Right lung (tissue), 10 donors: Measurements from ENCODE around the gene POMGNT1. TPM values are rescaled to one million over a fixed set of nuclear protein-coding genes. Genes with fewer than 3 reads are reported as not detected.
A peak's percentile ranks its signal among the peaks of the same experiment; 100 is the strongest.
"Not testable (repeated sequence)": the region's sequence is repeated elsewhere in the genome, so short reads cannot be mapped to it uniquely, and the experiment has no call there.

ENCODE experiments used
- DNase-seq, 2 donors: peaks; one replicate each; pipeline ENCODE4 v3.0.0-alpha.2; 2013
- long read RNA-seq, 8 donors: transcript quantifications; one replicate each; lab custom pipeline, GENCODE V29; 2026
- polyA plus RNA-seq, 5 donors: library from polyadenylated mRNA; unstranded; fragments of 120-200 nt; gene quantifications; one replicate each; pipeline versions ENCODE4 v1.2.1 to v1.2.3, GENCODE V29; 2013; ENCODE audit warnings: inconsistent platforms in 1 of 5, low replicate concordance in 1 of 5; ENCODE audit not compliant: insufficient read length in 5 of 5, insufficient read depth in 1 of 5

POMGNT1 gene
- polyA plus RNA-seq, result 10 to 100 TPM; 57.1 to 80.9 (median 74.9) TPM
- long read RNA-seq, donor 1, transcript POMGNT1-201 (22 exons, 2,728 nt), result major isoform, 12 of 18 reads
- long read RNA-seq, donor 1, partial matches to known transcripts, result 6 of 18 reads
- long read RNA-seq, donor 1, other reads (novel, unspliced or antisense), result 0 of 18 reads
- long read RNA-seq, donor 2, transcript POMGNT1-201 (22 exons, 2,728 nt), result major isoform, 10 of 10 reads
- long read RNA-seq, donor 2, partial matches to known transcripts, result 0 of 10 reads
- long read RNA-seq, donor 2, other reads (novel, unspliced or antisense), result 0 of 10 reads
- long read RNA-seq, donor 3, transcript POMGNT1-201 (22 exons, 2,728 nt), result major isoform, 5 of 5 reads
- long read RNA-seq, donor 3, partial matches to known transcripts, result 0 of 5 reads
- long read RNA-seq, donor 3, other reads (novel, unspliced or antisense), result 0 of 5 reads
- long read RNA-seq, donor 4, transcript POMGNT1-201 (22 exons, 2,728 nt), result major isoform, 5 of 6 reads
- long read RNA-seq, donor 4, partial matches to known transcripts, result 0 of 6 reads
- long read RNA-seq, donor 4, other reads (novel, unspliced or antisense), result 0 of 6 reads
- long read RNA-seq, donor 5, transcript POMGNT1-201 (22 exons, 2,728 nt), result major isoform, 12 of 13 reads
- long read RNA-seq, donor 5, partial matches to known transcripts, result 0 of 13 reads
- long read RNA-seq, donor 5, other reads (novel, unspliced or antisense), result 0 of 13 reads
- long read RNA-seq, donor 6, transcript POMGNT1-201 (22 exons, 2,728 nt), result major isoform, 8 of 8 reads
- long read RNA-seq, donor 6, partial matches to known transcripts, result 0 of 8 reads
- long read RNA-seq, donor 6, other reads (novel, unspliced or antisense), result 0 of 8 reads
- long read RNA-seq, donor 7, transcript POMGNT1-201 (22 exons, 2,728 nt), result major isoform, 19 of 32 reads
- long read RNA-seq, donor 7, partial matches to known transcripts, result 12 of 32 reads
- long read RNA-seq, donor 7, other reads (novel, unspliced or antisense), result 0 of 32 reads
- long read RNA-seq, donor 8, transcript POMGNT1-201 (22 exons, 2,728 nt), result major isoform, 5 of 5 reads
- long read RNA-seq, donor 8, partial matches to known transcripts, result 0 of 5 reads
- long read RNA-seq, donor 8, other reads (novel, unspliced or antisense), result 0 of 5 reads

- peak in 1 of 2 donors; percentile 45 for DNase-seq
Measured at GRCh38 chr1:46197964-46198811, at the start of gene POMGNT1. POMGNT1 (minus strand) TSS chr1:46198434; CDS start chr1:46197821, 613 bp downstream.

DNA sequence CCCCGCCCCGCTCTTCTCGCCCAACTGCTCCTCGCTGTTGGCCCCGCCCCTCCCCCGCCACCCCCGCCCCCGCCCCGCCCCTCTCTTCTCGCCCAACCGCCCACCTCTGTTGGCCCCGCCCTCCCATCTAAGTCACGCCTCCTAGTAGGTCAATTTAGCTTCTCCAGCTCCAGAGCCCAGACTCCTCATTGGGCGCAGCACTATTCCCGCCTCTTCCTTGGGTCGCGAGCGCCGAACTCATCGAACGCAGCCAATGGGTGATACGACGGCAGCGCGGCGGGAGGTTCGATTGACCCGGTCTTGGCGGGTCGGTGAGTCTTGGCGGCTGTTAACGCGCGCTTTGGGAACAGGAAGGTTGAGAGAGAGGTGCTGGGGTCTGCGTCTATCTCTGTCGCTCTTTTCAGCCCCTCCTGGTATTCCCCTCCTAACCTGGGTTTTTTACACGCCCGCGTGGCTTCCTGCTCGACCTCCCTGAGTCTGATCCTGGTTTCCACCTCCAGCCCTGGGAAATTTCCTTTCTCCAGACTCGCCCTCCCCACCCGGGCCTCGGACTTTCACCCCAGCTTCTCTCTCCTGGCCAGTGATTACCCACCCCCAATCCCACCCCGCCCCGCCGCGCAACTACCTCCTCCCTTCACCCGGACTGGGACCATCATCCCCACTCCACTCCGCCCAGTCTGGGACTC is 49.3 kb upstream of the POMGNT1 start, which contains the start of gene RAD54L:
Gene RAD54L, plus strand, starts transcription at position 328 of the 686 bp plus-strand sequence. CDS start 643 bp downstream, outside the sequence.
- DNase-seq, result peak; percentile 94 to 95

DNA sequence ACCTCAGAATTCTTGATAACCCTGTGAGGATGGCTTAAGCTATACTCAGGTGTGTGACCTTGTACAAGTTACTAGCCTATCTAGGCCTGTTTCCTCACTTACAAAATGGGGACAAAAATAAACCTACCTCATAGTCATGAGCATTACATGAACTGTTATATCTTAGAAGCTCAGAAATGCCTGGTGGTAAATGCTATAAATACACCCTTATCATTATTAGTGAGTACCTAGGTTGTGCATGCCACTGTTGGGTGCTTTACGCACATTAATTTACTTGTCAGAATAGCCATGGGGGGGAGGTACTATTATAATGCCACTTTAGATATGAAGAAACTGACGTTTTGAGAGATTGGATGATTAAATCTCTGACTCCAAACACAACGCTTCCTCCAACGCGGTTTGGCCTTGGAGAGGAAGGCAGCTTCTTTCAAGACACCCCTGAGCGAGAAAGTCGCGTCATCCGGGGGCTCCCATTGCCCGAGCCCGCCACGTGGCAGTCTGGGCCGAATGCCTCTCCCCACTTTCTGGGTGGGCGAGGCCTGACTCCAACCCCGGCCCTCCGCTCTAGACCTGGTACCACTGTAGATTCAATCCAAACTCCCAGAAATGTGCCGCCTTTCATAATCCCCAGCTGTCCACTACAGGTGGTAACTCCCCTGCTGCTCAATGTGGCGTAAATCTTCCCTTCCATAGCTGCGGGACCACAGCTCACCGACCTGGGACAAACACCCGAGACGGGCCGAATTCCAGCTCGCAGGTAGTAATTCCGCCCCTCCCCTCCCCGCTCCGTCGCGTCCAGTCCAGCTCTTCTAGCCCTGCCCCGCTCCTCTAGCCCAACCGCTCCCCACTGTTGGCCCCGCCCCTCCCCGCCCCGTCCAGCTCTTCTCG is 48.6 kb upstream of the POMGNT1 start:
- DNase-seq, result no peak

- DNase-seq, result not testable (repeated sequence)
Measured at GRCh38 chr1:46246136-46246535, 47.9 kb upstream of the POMGNT1 start.

- DNase-seq, result no peak
Measured at GRCh38 chr1:46244656-46245371, 46.6 kb upstream of the POMGNT1 start.

- not testable (repeated sequence) for DNase-seq
Measured at GRCh38 chr1:46243831-46244230, 45.6 kb upstream of the POMGNT1 start.

DNA sequence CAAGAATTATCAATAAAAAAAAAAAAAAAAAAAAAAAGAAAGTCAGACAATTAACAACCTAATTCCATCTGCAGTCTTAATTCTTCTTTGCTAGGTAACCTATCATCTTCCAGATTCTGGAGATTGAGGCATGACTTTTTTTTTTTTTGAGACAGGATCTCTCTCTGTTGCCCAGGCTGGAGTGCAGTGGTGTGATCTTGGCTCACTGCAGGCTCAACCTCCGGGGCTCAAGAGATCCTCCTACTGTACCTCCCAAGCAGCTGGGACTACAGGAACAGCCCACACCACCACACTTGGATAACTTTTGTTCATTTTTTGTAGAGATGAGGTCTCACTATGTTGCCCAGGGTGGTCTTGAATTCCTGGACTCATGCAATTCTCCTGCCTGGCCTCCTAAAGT is 44.7 kb upstream of the POMGNT1 start:
- no peak for DNase-seq

GRCh38 chr1:46241733-46242132 is 43.5 kb upstream of the POMGNT1 start:
- DNase-seq, result not testable (repeated sequence)

- DNase-seq, result not testable (repeated sequence)
Measured at GRCh38 chr1:46238865-46239264, 40.6 kb upstream of the POMGNT1 start.

DNA sequence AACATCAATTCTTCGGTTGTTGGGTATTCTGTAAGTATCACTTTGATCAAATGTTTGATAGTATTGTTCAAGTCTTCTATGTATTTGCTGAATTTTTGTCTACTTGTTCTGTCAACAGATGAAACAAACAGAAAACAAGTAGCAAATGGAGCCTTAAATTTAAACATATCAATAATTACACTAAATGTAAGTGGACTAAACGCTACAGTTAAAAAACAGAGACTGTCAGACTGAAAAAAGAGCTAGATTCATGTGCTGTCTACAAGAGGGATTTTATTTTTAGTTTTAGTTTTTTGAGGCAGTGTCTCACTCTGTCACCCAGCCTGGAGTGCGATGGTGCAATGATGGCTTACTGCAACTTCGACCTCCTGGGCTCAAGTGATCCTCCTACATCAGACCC is 38.6 kb upstream of the POMGNT1 start:
- no peak for DNase-seq

DNA sequence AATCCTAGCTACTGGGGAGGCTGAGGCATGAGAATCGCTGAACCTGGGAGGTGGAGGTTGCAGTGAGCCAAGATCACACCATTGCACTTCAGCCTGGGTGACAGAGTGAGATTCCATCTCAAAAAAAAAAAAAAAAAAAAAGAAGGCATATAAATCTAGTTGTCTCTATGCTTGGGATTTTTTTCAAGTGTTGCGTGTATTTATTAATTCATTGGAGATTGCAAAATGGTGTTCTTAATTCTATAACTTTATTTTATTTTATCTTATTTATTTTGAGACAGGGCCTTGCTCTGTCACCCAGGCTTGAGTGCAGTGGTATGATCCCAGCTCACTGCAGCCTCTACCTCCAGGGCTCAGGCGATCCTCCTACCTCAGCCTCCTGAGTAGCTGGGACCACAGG is 33.0 kb upstream of the POMGNT1 start:
- DNase-seq, result not testable (repeated sequence)

DNA sequence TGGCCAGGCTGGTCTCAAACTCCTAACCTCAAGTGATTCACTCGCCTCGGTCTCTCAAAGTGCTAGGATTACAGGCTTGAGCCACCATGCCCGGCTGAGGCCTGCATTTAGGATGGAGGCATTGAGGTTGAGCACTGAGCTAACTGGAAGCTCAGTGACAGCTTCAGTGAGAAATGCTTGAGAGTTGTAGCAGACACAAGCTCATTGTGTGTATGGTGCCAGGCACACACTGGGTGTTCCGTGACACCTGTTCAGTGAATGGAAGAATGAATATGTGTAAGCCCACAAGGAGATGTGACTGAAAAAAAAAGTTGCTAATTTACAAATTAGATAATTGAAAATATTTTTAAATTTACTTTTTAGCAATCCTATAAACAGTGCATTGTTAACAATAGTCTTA is 26.7 kb upstream of the POMGNT1 start:
- DNase-seq, result no peak

- DNase-seq, result peak; percentile 39 to 46
Measured at GRCh38 chr1:46223472-46223943, 25.3 kb upstream of the POMGNT1 start.

GRCh38 chr1:46223055-46223454 is 24.8 kb upstream of the POMGNT1 start:
- DNase-seq, result not testable (repeated sequence)

DNA sequence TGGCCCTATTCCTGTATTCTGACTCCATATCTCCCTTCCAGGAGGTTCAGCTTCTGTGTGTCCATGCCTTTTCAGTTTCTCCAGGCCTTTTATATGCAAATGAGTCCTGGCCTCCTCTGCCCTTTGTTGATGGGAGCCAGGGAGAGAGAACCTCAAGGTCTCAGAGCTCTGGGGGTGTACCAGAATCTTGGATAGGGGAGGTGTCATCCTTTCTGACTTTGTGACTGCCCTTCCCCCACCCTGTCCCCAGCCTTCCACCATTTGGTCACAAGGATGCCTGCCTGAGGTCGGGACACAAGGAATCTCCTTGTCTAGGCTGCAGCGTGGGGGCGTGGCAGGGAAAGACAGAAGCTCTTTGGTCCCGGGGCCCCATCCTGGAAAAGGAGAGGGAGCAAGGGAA is 23.5 kb upstream of the POMGNT1 start:
- no peak for DNase-seq

DNA sequence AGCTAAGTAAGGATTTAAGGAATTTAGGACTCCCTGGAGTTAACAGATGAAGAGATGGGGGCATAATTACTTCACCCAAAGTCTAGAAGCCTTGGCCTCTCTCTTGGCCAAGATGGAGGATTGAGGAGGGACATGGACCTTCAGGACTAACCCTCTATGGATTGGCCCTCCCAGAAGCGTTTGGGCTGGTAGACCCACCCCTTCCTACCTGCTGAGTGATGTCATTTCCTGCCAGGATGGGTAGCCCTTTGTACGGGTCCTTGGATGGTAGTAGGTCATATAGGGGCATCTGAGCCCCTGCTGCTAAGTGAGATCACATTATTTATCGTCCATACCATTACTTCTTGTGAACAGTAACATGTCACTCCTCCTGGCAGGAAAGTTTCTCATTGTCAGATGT is 22.6 kb upstream of the POMGNT1 start:
- DNase-seq, result no peak

GRCh38 chr1:46219551-46220520 is 21.6 kb upstream of the POMGNT1 start:
- no peak for DNase-seq
